ENCODE results near the gene GUCY1B1. TPM values are rescaled to one million over a fixed set of nuclear protein-coding genes. Genes with fewer than 3 reads are reported as not detected.

The GUCY1B1 gene
- total RNA-seq, 1 donor from 2014 or later: 0.32 TPM

Other genes with a start within 250 kb of the GUCY1B1 start
- gene GUCY1A1, start 92.2 kb upstream of the GUCY1B1 start, total RNA-seq: not detected in 2 replicates
- gene ASIC5, start 107.3 kb downstream of the GUCY1B1 start, total RNA-seq: not detected in 2 replicates
- not detected in 2 replicates for gene TDO2, start 144.7 kb downstream of the GUCY1B1 start, total RNA-seq
- gene CTSO, start 194.8 kb downstream of the GUCY1B1 start, total RNA-seq: 0.87 and 0.94 TPM in 2 replicates

Measured in activated T-helper 2 cell treated with anti-CD3 and anti-CD28 coated beads, Interferon-gamma antibody, Interleukin-2, Interleukin-4, amounts not matched to agents 10 μg/mL and 5 μg/mL and 100 μg/mL, durations not matched to agents 14 hours and 24 hours and 36 hours (primary cell).